Gastroesophageal sphincter (tissue), 4 donors: ENCODE data around the gene TJAP1. TPM values are rescaled to one million over a fixed set of nuclear protein-coding genes. Genes with fewer than 3 reads are reported as not detected.

Experiments used
- ATAC-seq: fragments of 150-250 bp; one replicate; pipeline ENCODE4 v1.9.1; 2016; ENCODE audit warnings: mild to moderate bottlenecking, moderate library complexity
- H3K27ac ChIP-seq, 4 donors: fragments of 200-600 bp; sonication (generic) in 3 of 4; 1 replicate in 3 of 4; 2 replicates in 1 of 4; pipeline ENCODE4 v1.5.1; 2016 to 2019
- H3K27me3 ChIP-seq: fragments of 200-600 bp; sonication (generic); one replicate; pipeline ENCODE4 v1.5.1; 2019
- H3K36me3 ChIP-seq, 2 donors: fragments of 200-600 bp; sonication (generic); one replicate each; pipeline ENCODE4 v1.5.1; 2019; ENCODE audit warnings: control low read depth in 1 of 2
- H3K4me1 ChIP-seq, 3 donors: fragments of 200-600 bp; sonication (generic); 1 replicate in 2 of 3; 2 replicates in 1 of 3; pipeline ENCODE4 v1.5.1; 2016 to 2019; ENCODE audit warnings: control low read depth in 2 of 3
- H3K4me3 ChIP-seq, 2 donors: fragments of 200-600 bp; sonication (generic); one replicate each; pipeline ENCODE4 v1.5.1; 2019; ENCODE audit warnings: mild to moderate bottlenecking in 1 of 2, moderate library complexity in 1 of 2
- H3K9me3 ChIP-seq, 3 donors: fragments of 200-600 bp; sonication (generic); one replicate each; pipeline ENCODE4 v1.5.1; 2017 to 2019; ENCODE audit warnings: control low read depth in 2 of 3
- EP300 ChIP-seq: sonication (generic); formaldehyde crosslinking; IDR thresholded peaks from one replicate; pipeline ENCODE4 v1.6.1; 2017; ENCODE audit warnings: antibody characterized with exemption, mild to moderate bottlenecking
- POLR2A ChIP-seq, 2 donors: fragments of 450-650 bp; IDR thresholded peaks; one replicate each; pipeline ENCODE4 v1.6.1; 2017; ENCODE audit warnings: antibody characterized with exemption in 2 of 2, mild to moderate bottlenecking in 2 of 2, moderate library complexity in 1 of 2
- POLR2AphosphoS5 ChIP-seq: sonication (generic); formaldehyde crosslinking; IDR thresholded peaks from one replicate; pipeline ENCODE4 v1.6.1; 2017; ENCODE audit warnings: antibody characterized with exemption
- WGBS, 2 donors: methylation state at CpG; one replicate each; pipeline ENCODE4 v1.1.5; 2018; ENCODE audit warnings: low coverage in 1 of 2; 5-methylcytosine and 5-hydroxymethylcytosine counted together
- total RNA-seq, 4 donors: library from RNA; depleted of rRNA; stranded (reverse); fragments of >200 nt; gene quantifications; one replicate each; pipeline ENCODE4 v1.1.0, GENCODE V29; 2016
- TF ChIP-seq, protein P1 (sequence below), 4 experiments: fragments of 200-600 bp in 2 of 4; fragments of 450-650 bp in 2 of 4; sonication (generic) in 1 of 4; IDR thresholded peaks; one replicate each; pipeline ENCODE4 v1.5.1; 2017 to 2019; ENCODE audit warnings: antibody characterized with exemption in 4 of 4, mild to moderate bottlenecking in 2 of 4, moderate library complexity in 2 of 4

TJAP1 gene
- total RNA-seq, 4 donors from 2014 or later: 20.1 to 36.0 (median 27.8) TPM

DNA sequence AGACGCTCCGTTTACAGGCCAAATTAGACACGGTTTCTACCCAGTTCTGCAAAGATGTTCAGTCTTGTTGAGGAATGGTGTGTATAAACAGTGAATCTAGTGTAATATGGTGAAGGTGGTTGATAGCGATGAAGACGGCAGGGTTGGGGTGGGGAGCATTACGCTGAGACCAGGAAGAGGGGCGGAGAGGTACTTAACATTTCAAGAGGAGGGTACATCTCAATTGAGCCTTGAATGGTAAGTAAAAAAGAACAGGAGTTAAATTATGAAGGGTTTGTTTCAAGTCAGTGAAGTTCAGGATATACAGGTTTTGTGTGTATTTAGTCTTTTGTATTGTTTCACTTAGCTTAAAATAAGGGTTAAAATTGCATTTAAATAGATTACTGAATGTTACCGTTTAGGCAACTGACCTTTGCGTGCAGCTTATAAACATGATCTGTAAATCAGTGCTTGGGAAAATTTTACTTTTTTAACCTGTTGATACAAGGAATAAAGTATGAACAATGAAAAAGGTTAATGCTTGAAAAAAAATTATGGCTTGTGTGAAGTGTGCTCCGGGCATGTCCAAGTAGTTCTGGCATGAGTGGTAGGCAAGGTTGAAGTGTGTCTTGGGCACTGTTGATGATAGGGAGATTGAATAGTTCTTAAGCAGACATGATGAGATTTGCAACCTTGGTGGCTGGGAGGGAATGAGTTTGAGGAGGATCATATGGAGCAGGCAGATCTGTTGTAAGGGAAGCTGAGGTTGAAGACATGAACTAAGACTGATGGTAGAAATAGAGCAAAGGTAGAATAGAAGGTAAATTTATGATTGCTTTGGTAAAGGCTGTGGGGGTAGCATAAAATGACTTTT is 40.4 kb downstream of the TJAP1 start:
- Histone ChIP-seq H3K27ac (peak overlapping the region; percentile 39 to 91 (median 88)), H3K9me3 (no peaks in the 10 kb centered on the region), H3K36me3 (peaks cover 0 to 69% of the 10 kb centered on the region in 2 donors), H3K4me3 (peak overlapping the region; percentile 94), H3K4me1 (peaks cover 4 to 50% (median 22%) of the 10 kb centered on the region in 3 donors), H3K27me3 (no peaks in the 10 kb centered on the region)
- TF ChIP-seq POLR2AphosphoS5 (no peak), POLR2A (IDR thresholded peaks at IDR 0.05) (no peak), EP300 (no peak)
- TF ChIP-seq, protein P1, sequence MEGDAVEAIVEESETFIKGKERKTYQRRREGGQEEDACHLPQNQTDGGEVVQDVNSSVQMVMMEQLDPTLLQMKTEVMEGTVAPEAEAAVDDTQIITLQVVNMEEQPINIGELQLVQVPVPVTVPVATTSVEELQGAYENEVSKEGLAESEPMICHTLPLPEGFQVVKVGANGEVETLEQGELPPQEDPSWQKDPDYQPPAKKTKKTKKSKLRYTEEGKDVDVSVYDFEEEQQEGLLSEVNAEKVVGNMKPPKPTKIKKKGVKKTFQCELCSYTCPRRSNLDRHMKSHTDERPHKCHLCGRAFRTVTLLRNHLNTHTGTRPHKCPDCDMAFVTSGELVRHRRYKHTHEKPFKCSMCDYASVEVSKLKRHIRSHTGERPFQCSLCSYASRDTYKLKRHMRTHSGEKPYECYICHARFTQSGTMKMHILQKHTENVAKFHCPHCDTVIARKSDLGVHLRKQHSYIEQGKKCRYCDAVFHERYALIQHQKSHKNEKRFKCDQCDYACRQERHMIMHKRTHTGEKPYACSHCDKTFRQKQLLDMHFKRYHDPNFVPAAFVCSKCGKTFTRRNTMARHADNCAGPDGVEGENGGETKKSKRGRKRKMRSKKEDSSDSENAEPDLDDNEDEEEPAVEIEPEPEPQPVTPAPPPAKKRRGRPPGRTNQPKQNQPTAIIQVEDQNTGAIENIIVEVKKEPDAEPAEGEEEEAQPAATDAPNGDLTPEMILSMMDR (IDR thresholded peaks at IDR 0.05): no peak
- no peak for ATAC-seq
- 2 to 14% methylated on average over 5 to 9 of the region's 10 CpGs for WGBS, 2 donors

DNA sequence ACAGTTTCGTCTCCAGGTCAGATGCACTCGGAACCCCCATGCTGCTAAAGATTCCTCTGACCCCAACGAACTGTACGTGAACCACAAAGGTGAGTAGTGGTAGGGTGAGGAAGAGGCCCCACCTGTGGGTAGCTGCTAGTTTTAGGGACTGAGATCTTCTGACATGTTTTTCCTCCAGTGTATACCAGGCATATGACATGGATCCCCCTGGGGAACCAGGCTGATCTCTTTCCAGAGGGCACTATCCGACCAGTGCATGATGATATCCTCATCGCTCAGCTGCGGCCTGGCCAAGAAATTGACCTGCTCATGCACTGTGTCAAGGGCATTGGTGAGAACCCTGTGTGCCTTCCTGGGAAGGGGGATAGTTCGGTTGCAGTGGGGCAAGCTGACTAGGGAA is 42.7 kb downstream of the TJAP1 start:
- no peak for TF ChIP-seq EP300
- TF ChIP-seq, protein P1 (IDR thresholded peaks at IDR 0.05): no peak
- no peak for TF ChIP-seq POLR2AphosphoS5
- no peak for TF ChIP-seq POLR2A (IDR thresholded peaks at IDR 0.05)
- 81 to 82% methylated on average over 3 to 8 of the region's 8 CpGs for WGBS, 2 donors
- peaks cover 0 to 69% of the 10 kb centered on the region in 2 donors for H3K36me3 ChIP-seq
- H3K9me3 ChIP-seq: no peaks in the 10 kb centered on the region
- H3K4me3 ChIP-seq: no peak overlapping the region
- no peak overlapping the region for H3K27ac ChIP-seq
- no peak for ATAC-seq
- no peaks in the 10 kb centered on the region for H3K27me3 ChIP-seq
- H3K4me1 ChIP-seq: peaks cover 4 to 31% (median 21%) of the 10 kb centered on the region in 3 donors

DNA sequence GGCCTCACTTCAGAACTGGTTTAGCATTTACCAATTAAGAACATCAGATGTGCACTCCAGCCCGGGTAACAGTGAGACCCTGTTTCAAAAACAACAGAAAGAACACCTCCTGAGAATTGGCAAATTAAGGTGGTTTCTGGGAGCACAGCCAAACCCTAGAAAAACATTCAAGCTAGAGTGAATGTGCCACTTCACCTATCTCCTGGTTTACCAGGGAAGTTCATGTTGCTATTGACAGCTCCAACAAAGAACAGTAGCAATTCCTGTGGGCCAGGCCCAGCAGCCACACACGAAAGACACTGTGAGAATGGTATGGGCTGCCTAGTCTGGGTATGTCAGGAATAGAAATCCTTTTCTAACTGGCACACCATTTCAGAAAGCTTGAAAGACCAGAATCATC is 44.5 kb downstream of the TJAP1 start:
- ATAC-seq: no peak
- Histone ChIP-seq H3K4me1 (peaks cover 0 to 19% (median 10%) of the 10 kb centered on the region in 3 donors), H3K27ac (no peak overlapping the region), H3K9me3 (no peaks in the 10 kb centered on the region), H3K4me3 (no peak overlapping the region), H3K36me3 (peaks cover 0 to 79% of the 10 kb centered on the region in 2 donors), H3K27me3 (no peaks in the 10 kb centered on the region)
- WGBS, 2 donors: 75 to 92% methylated on average over 2 of the region's 2 CpGs
- TF ChIP-seq POLR2AphosphoS5 (no peak), POLR2A (IDR thresholded peaks at IDR 0.05) (no peak), EP300 (no peak)
- TF ChIP-seq, protein P1 (IDR thresholded peaks at IDR 0.05): no peak

DNA sequence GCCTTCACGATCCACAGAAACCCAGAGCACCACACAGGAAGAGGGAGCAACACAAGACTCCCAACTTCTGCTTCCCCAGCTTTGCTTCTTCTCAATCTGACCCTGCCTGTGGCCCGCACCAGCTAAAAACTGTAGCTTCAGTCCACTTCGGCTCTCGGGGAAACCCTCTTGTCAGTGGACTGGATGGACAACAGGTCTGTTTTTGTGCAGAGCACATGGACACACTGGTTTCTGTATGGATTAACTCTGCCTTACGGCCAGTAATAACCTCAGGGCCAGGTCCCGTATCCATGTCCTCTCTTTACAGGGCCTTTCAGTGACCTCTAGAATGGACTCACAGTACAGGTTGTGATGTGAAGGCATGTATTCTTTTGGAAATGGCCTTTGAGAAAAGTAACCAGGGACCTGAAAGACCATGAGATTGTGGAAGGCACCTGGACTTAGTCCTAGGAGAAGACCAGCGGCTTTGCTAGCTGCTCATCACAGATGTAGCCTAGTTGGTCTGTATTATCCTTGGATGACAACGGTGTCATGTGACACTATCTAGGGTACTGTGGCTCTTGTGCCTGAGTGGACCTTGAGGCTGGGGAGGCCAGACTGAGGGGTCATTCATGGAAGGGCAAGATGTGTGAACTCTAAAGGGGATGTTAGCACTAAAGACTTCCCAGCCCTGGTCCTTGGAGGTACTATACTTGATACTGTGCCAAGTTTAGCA is 45.3 kb downstream of the TJAP1 start:
- no peaks in the 10 kb centered on the region for H3K9me3 ChIP-seq
- 75 to 78% methylated on average over 4 to 8 of the region's 8 CpGs for WGBS, 2 donors
- no peaks in the 10 kb centered on the region for H3K27me3 ChIP-seq
- H3K4me3 ChIP-seq: no peak overlapping the region
- TF ChIP-seq, protein P1 (IDR thresholded peaks at IDR 0.05): no peak
- TF ChIP-seq POLR2A (IDR thresholded peaks at IDR 0.05) (no peak), POLR2AphosphoS5 (no peak), EP300 (no peak)
- H3K27ac ChIP-seq: no peak overlapping the region
- peaks cover 0 to 14% (median 10%) of the 10 kb centered on the region in 3 donors for H3K4me1 ChIP-seq
- ATAC-seq: no peak
- H3K36me3 ChIP-seq: peaks cover 0 to 88% of the 10 kb centered on the region in 2 donors
